B cell (primary cell): ENCODE results near the gene RSU1. TPM values are rescaled to one million over a fixed set of nuclear protein-coding genes. Genes with fewer than 3 reads are reported as not detected.

Experiments
- ATAC-seq: fragments of 200-7000 bp; cut with Tn5 transposase; one replicate; pipeline ENCODE4 v1.10.0; 2021; ENCODE audit warnings: low read depth, mild to moderate bottlenecking, moderate number of reproducible peaks, moderate library complexity
- CTCF ChIA-PET: fragments of 350-600 bp; sonication (Branson Sonifier 250); formaldehyde crosslinking; loops from one replicate; lab custom pipeline; 2021; ENCODE audit warnings: antibody characterized with exemption, inconsistent platforms; lab: Charles Lee
- POLR2A ChIA-PET: fragments of 350-600 bp; sonication (Branson Sonifier 250); formaldehyde crosslinking; loops from one replicate; lab custom pipeline; 2021; ENCODE audit warnings: antibody characterized with exemption; lab: Charles Lee
- DNase-seq: peaks from one replicate; pipeline ENCODE4 v3.0.0; 2013
- H2AFZ ChIP-seq: 2 replicates; pipeline ENCODE4 v1.6.1; 2012; ENCODE audit warnings: mild to moderate bottlenecking, low read depth, low read length; ENCODE audit not compliant: insufficient read depth, poor library complexity, severe bottlenecking
- H3K27ac ChIP-seq, 2 donors: 1 replicate in 1 of 2; 2 replicates in 1 of 2; pipeline ENCODE4 v1.5.1; 2012 to 2013; ENCODE audit warnings: low read length in 2 of 2, mild to moderate bottlenecking in 2 of 2, moderate library complexity in 1 of 2
- H3K27me3 ChIP-seq, 4 experiments: fragments of 200-600 bp in 1 of 4; sonication (generic) in 1 of 4; replicated peaks in 1 of 4; 1 replicate in 2 of 4; 2 replicates in 2 of 4; pipeline versions ENCODE4 v1.6.1 to v1.7.0; 2013 to 2016; ENCODE audit warnings: low read length in 3 of 4, mild to moderate bottlenecking in 2 of 4, mixed read lengths in 1 of 4, moderate library complexity in 1 of 4; ENCODE audit not compliant: insufficient read depth in 4 of 4, control insufficient read depth in 3 of 4; ENCODE audit errors: control extremely low read depth in 1 of 4
- H3K36me3 ChIP-seq, 2 experiments: replicated peaks in 1 of 2; 1 replicate in 1 of 2; 2 replicates in 1 of 2; pipeline versions ENCODE4 v1.6.1 to v1.7.1; 2013; ENCODE audit warnings: low read length in 1 of 2; ENCODE audit not compliant: insufficient read depth in 2 of 2, control insufficient read depth in 1 of 2; ENCODE audit errors: control extremely low read depth in 1 of 2, extremely low read depth in 1 of 2
- H3K4me1 ChIP-seq, 2 donors: fragments of 200-600 bp in 1 of 2; sonication (generic) in 1 of 2; 1 replicate in 1 of 2; 2 replicates in 1 of 2; pipeline versions ENCODE4 v1.5.1 to v1.6.1; 2013 to 2017; ENCODE audit warnings: low read length in 2 of 2; ENCODE audit not compliant: control insufficient read depth in 2 of 2, insufficient read depth in 2 of 2
- H3K4me2 ChIP-seq: replicated peaks from 2 replicates; pipeline ENCODE3; 2012; ENCODE audit warnings: mild to moderate bottlenecking, low read depth, low read length; ENCODE audit not compliant: poor library complexity, severe bottlenecking
- H3K4me3 ChIP-seq, 5 experiments: fragments of 200-600 bp in 1 of 5; sonication (generic) in 1 of 5; 1 replicate in 3 of 5; 2 replicates in 2 of 5; pipeline versions ENCODE4 v1.5.1 to v1.7.0; 2011 to 2016; ENCODE audit warnings: low read length in 4 of 5, mild to moderate bottlenecking in 4 of 5, low read depth in 2 of 5, control low read depth in 1 of 5, moderate library complexity in 1 of 5; ENCODE audit not compliant: insufficient read depth in 1 of 5; ENCODE audit errors: control extremely low read depth in 1 of 5, extremely low read depth in 1 of 5
- H3K79me2 ChIP-seq: fragments of 200-600 bp; sonication (generic); one replicate; pipeline ENCODE4 v1.6.0; 2016; ENCODE audit warnings: low read length; ENCODE audit not compliant: control insufficient read depth, insufficient read depth
- H3K9ac ChIP-seq: fragments of 200-600 bp; sonication (generic); 2 replicates; pipeline ENCODE4 v1.6.1; 2017; ENCODE audit warnings: mild to moderate bottlenecking, low read length, moderate library complexity
- H3K9me3 ChIP-seq, 3 donors: one replicate each; pipeline versions ENCODE4 v1.6.1 to v1.7.1; 2013; ENCODE audit warnings: low read length in 2 of 3; ENCODE audit not compliant: control insufficient read depth in 2 of 3, insufficient read depth in 1 of 3; ENCODE audit errors: control extremely low read depth in 1 of 3
- H4K20me1 ChIP-seq: 2 replicates; pipeline ENCODE4 v1.6.0; 2012; ENCODE audit warnings: mild to moderate bottlenecking, low read length; ENCODE audit not compliant: insufficient read depth, control insufficient read depth, poor library complexity, severe bottlenecking
- H3K27ac Mint-ChIP-seq: one replicate; pipeline ENCODE4 v1.8.0; 2021; ENCODE audit warnings: mixed read lengths
- H3K27me3 Mint-ChIP-seq: one replicate; pipeline ENCODE4 v1.8.0; 2021; ENCODE audit warnings: mixed read lengths
- H3K4me1 Mint-ChIP-seq: one replicate; pipeline ENCODE4 v1.8.0; 2021; ENCODE audit warnings: mixed read lengths
- H3K4me3 Mint-ChIP-seq: one replicate; pipeline ENCODE4 v1.8.0; 2021; ENCODE audit warnings: mixed read lengths
- H3K9me3 Mint-ChIP-seq: one replicate; pipeline ENCODE4 v1.8.0; 2022; ENCODE audit warnings: mixed read lengths; ENCODE audit not compliant: insufficient read depth
- EZH2 ChIP-seq: IDR thresholded peaks from 2 replicates; pipeline ENCODE4 v1.6.1; 2012; ENCODE audit warnings: borderline replicate concordance, low read depth, mild to moderate bottlenecking, moderate library complexity, low read length; ENCODE audit not compliant: insufficient read depth, poor library complexity, severe bottlenecking
- WGBS: methylation state at CpG from one replicate; pipeline ENCODE4 v1.1.5; 2013; ENCODE audit warnings: missing lambda C conversion rate; ENCODE audit not compliant: insufficient coverage; 5-methylcytosine and 5-hydroxymethylcytosine counted together
- intact Hi-C: fragments of 100-400 bp; cut with micrococcal nuclease; formaldehyde crosslinking; loops from one replicate; pipeline ENCODE4 v1.10.0; 2022
- polyA plus RNA-seq: library from polyadenylated mRNA; depleted of rRNA; stranded (reverse); fragments of >200 nt; gene quantifications from 2 replicates; pipeline ENCODE4 v1.2.3, GENCODE V29; 2012
- total RNA-seq, 2 donors: library from RNA; stranded (reverse); fragments of 120-200 nt in 1 of 2; gene quantifications; 1 replicate in 1 of 2; 2 replicates in 1 of 2; pipeline versions ENCODE4 v1.2.3 to v1.2.4, GENCODE V29; 2013 to 2022
- TF ChIP-seq, protein P1 (sequence below): fragments of 200-600 bp; IDR thresholded peaks from one replicate; pipeline ENCODE4 v1.8.0; 2022; ENCODE audit warnings: antibody characterized with exemption, mild to moderate bottlenecking

RSU1 gene
- total and polyA plus RNA-seq, 2 donors (not counting 1 experiment from before 2014, with no cell fraction given): 33.4 to 41.1 TPM

- Histone ChIP-seq H4K20me1 (no peaks in the 10 kb centered on the region), H3K36me3 (no peaks in the 10 kb centered on the region), H3K27ac (peak overlapping the region; percentile 77 to 78), H3K9me3 (peaks cover 0 to 3% (median 2%) of the 10 kb centered on the region in 3 donors), H3K4me1 (peaks cover 14 to 17% of the 10 kb centered on the region in 2 donors), H3K4me2 (peak overlapping the region; percentile 98), H3K9ac (peak overlapping the region; percentile 93), H3K27me3 (peaks cover 0 to 2% (median 0%) of the 10 kb centered on the region in 4 experiments), H3K4me3 (peak overlapping the region; percentile 68 to 92 (median 92)), H2AFZ (peak overlapping the region; percentile 98), H3K79me2 (peaks cover 51% of the 10 kb centered on the region)
- POLR2A ChIA-PET: interaction anchor here (0.6 to 1.6 kb wide), 4 partner anchors 9 to 957 kb away, joined by 3 to 29 read pairs (median 4); partner anchors contain the start of genes MINDY3, TRDMT1 and VIM
- peak overlapping the region; percentile 92 for H3K4me3 Mint-ChIP-seq
- no peak for TF ChIP-seq EZH2
- TF ChIP-seq, protein P1, sequence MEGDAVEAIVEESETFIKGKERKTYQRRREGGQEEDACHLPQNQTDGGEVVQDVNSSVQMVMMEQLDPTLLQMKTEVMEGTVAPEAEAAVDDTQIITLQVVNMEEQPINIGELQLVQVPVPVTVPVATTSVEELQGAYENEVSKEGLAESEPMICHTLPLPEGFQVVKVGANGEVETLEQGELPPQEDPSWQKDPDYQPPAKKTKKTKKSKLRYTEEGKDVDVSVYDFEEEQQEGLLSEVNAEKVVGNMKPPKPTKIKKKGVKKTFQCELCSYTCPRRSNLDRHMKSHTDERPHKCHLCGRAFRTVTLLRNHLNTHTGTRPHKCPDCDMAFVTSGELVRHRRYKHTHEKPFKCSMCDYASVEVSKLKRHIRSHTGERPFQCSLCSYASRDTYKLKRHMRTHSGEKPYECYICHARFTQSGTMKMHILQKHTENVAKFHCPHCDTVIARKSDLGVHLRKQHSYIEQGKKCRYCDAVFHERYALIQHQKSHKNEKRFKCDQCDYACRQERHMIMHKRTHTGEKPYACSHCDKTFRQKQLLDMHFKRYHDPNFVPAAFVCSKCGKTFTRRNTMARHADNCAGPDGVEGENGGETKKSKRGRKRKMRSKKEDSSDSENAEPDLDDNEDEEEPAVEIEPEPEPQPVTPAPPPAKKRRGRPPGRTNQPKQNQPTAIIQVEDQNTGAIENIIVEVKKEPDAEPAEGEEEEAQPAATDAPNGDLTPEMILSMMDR: no peak
- H3K4me1 Mint-ChIP-seq: peaks cover 32% of the 10 kb centered on the region
- H3K9me3 Mint-ChIP-seq: no peaks in the 10 kb centered on the region
- DNase-seq: no peak
- intact Hi-C loops: loop anchor here (1.0 to 5.0 kb wide), 6 partner anchors 38 to 956 kb away; partner anchors contain the start of genes MINDY3, STAM and TRDMT1
- CTCF ChIA-PET: interaction anchor here (1.0 to 2.6 kb wide), 4 partner anchors 379 to 832 kb away, joined by 3 to 13 read pairs (median 5); partner anchors contain the start of gene VIM
- no peak for ATAC-seq
- 10% methylated on average over 12 of the region's 12 CpGs for WGBS
- peaks cover 4% of the 10 kb centered on the region for H3K27me3 Mint-ChIP-seq
- H3K27ac Mint-ChIP-seq: peak overlapping the region; percentile 98
Observed at GRCh38 chr10:16816830-16817124, 447 bp downstream of the RSU1 start.

DNA sequence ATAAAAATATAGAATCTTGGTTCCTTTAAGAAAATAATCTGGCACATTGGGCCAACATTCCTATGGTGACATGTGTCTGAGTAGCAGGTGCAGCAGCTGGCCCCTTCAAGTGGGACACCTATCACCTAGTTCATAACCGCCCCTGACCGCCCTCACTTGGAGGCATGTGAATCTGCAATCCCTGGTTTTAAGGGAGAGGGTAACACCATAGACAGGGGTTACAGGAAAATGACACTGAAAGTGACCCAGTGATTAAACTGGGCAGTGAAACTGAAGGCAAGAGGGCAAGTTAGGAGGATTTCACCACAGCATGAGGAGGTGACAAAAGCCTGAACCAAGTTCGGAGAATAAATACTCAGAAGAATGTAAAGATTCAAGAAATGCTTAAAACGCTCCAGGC is 1.1 kb downstream of the RSU1 start:
- no peak for TF ChIP-seq EZH2
- TF ChIP-seq, protein P1: no peak
- Histone ChIP-seq H3K27ac (no peak overlapping the region), H4K20me1 (no peaks in the 10 kb centered on the region), H3K4me2 (peak overlapping the region; percentile 98), H3K4me3 (peak overlapping the region in 2 of 5 experiments; percentile 68 to 92), H3K9ac (peak overlapping the region; percentile 93), H3K36me3 (no peaks in the 10 kb centered on the region), H2AFZ (no peak overlapping the region), H3K9me3 (no peaks in the 10 kb centered on the region), H3K27me3 (peaks cover 0 to 2% (median 0%) of the 10 kb centered on the region in 4 experiments), H3K4me1 (peaks cover 16 to 21% of the 10 kb centered on the region in 2 donors), H3K79me2 (peaks cover 57% of the 10 kb centered on the region)
- intact Hi-C loops: loop anchor here (2.0 to 5.0 kb wide), 2 partner anchors 37 to 826 kb away; partner anchors contain the start of gene STAM
- CTCF ChIA-PET: interaction anchor here (1.0 to 2.6 kb wide), 2 partner anchors 406 to 412 kb away, joined by 3 to 6 read pairs; partner anchors contain the start of gene VIM
- 95% methylated on average over 3 of the region's 4 CpGs for WGBS
- Mint-ChIP-seq H3K27ac (peak overlapping the region; percentile 67), H3K27me3 (no peaks in the 10 kb centered on the region), H3K4me3 (peak overlapping the region; percentile 92), H3K4me1 (peaks cover 37% of the 10 kb centered on the region), H3K9me3 (no peaks in the 10 kb centered on the region)
- ATAC-seq (no peak), DNase-seq (no peak)
- POLR2A ChIA-PET: no interaction called here
